ENCODE data around the gene COL18A1.

DNA sequence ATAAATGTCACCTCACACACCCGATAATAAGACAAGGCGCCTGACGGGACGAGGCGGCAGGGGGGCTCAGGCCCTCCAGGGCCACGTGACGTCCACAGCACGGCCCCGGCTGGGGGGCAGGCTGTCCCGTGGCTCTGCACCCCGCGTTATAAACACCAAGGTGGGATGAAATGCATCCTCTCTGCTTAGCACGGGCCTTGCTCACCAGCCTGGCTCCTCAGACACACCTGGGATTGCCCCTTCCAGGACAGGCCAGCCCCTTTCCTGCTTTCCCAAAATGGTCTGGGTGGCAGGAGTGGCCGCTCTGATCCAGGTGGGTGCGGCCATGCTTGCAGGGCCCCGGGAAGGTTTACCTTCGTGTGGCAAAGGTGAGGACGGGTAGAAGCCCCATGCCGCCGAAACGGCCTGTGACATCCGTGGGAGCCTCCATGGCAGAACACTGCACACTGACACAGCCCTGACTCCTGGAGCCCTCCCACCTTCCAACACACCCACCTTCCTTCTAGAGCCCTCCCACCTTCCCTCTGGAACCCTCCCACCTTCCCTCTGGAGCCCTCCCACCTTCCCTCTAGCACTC is 101.4 kb downstream of the COL18A1 start:
- TF ChIP-seq EZH2 (IDR thresholded peaks at IDR 0.05; ENCODE audit: borderline replicate concordance, low read depth, low read length, poor library complexity, severe bottlenecking): no peak
- TF ChIP-seq, protein P1, sequence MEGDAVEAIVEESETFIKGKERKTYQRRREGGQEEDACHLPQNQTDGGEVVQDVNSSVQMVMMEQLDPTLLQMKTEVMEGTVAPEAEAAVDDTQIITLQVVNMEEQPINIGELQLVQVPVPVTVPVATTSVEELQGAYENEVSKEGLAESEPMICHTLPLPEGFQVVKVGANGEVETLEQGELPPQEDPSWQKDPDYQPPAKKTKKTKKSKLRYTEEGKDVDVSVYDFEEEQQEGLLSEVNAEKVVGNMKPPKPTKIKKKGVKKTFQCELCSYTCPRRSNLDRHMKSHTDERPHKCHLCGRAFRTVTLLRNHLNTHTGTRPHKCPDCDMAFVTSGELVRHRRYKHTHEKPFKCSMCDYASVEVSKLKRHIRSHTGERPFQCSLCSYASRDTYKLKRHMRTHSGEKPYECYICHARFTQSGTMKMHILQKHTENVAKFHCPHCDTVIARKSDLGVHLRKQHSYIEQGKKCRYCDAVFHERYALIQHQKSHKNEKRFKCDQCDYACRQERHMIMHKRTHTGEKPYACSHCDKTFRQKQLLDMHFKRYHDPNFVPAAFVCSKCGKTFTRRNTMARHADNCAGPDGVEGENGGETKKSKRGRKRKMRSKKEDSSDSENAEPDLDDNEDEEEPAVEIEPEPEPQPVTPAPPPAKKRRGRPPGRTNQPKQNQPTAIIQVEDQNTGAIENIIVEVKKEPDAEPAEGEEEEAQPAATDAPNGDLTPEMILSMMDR (conservative IDR thresholded peaks at IDR 0.05; ENCODE audit: low read depth, low read length): no peak
